MM.1S (cell line): ENCODE measurements around the gene PLXNA4.

Experiments used
- EZH2 ChIP-seq: fragments of 300-600 bp; sonication (generic); optimal IDR thresholded peaks from 2 replicates; pipeline ENCODE3; 2017; ENCODE audit warnings: low read depth, mild to moderate bottlenecking, antibody characterized with exemption, low read length, mixed read lengths
- TF ChIP-seq, protein P1 (sequence below): fragments of 300-600 bp; sonication (generic); IDR thresholded peaks from 2 replicates; pipeline ENCODE4 v1.5.1; 2016; ENCODE audit warnings: antibody characterized with exemption, low read length, mixed read lengths

DNA sequence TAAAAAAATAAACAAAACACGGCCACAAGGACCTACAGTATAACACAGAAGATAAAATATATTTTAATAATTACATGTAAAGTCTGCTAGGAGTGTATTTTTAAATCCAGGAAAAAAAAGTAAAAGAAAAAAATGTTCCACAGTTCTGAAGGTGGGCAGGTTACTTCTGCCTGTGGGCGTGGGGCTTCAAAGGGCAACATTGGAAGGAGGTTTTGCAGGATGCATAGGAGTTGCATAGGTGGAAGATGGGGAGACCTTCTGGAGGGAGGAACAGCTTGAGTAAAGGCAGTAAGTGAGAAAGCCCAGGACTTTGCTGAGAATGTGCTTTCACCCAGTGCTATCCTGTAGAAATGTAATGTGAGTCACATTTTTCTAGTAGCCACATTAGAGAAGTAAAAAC is 37.5 kb upstream of the PLXNA4 start:
- TF ChIP-seq, protein P1, sequence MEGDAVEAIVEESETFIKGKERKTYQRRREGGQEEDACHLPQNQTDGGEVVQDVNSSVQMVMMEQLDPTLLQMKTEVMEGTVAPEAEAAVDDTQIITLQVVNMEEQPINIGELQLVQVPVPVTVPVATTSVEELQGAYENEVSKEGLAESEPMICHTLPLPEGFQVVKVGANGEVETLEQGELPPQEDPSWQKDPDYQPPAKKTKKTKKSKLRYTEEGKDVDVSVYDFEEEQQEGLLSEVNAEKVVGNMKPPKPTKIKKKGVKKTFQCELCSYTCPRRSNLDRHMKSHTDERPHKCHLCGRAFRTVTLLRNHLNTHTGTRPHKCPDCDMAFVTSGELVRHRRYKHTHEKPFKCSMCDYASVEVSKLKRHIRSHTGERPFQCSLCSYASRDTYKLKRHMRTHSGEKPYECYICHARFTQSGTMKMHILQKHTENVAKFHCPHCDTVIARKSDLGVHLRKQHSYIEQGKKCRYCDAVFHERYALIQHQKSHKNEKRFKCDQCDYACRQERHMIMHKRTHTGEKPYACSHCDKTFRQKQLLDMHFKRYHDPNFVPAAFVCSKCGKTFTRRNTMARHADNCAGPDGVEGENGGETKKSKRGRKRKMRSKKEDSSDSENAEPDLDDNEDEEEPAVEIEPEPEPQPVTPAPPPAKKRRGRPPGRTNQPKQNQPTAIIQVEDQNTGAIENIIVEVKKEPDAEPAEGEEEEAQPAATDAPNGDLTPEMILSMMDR = no peak
- no peak for TF ChIP-seq EZH2
